Measurements from ENCODE around the gene COL20A1.

The COL20A1 gene

GRCh38 chr20:63261060-63261794, 31.8 kb upstream of the COL20A1 start:
- DNase-seq, result no peak

- no peak for DNase-seq
These were observed 31.0 kb upstream of the COL20A1 start for GRCh38 chr20:63261795-63262528.

- DNase-seq, result no peak
These were observed 30.1 kb upstream of the COL20A1 start for GRCh38 chr20:63262836-63263235.

- DNase-seq, result no peak
These were observed 29.0 kb upstream of the COL20A1 start for GRCh38 chr20:63264000-63264399.

GRCh38 chr20:63264519-63264918, 28.5 kb upstream of the COL20A1 start:
- DNase-seq, result no peak

GRCh38 chr20:63265891-63266515, 27.0 kb upstream of the COL20A1 start:
- DNase-seq, result no peak

- DNase-seq, result no peak
These were observed 25.3 kb upstream of the COL20A1 start for GRCh38 chr20:63267691-63268090.

- DNase-seq, result no peak
These were observed 24.7 kb upstream of the COL20A1 start for GRCh38 chr20:63268256-63268655.

GRCh38 chr20:63268671-63269439, 24.1 kb upstream of the COL20A1 start:
- no peak for DNase-seq

GRCh38 chr20:63269724-63270123, 23.3 kb upstream of the COL20A1 start:
- no peak for DNase-seq

- no peak for DNase-seq
These were observed 22.2 kb upstream of the COL20A1 start for GRCh38 chr20:63270606-63271325.

GRCh38 chr20:63272105-63273058, 20.6 kb upstream of the COL20A1 start, which contains the start of gene ARFGAP1:
Gene ARFGAP1 (plus strand): TSS chr20:63272813. CDS start chr20:63275581, 2,768 bp downstream.
- DNase-seq, result peak; percentile 91

- DNase-seq, result no peak
These were observed 19.9 kb upstream of the COL20A1 start for GRCh38 chr20:63273059-63273579.

- DNase-seq, result no peak
These were observed 19.2 kb upstream of the COL20A1 start for GRCh38 chr20:63273635-63274380.

GRCh38 chr20:63274381-63275228, 18.4 kb upstream of the COL20A1 start:
- DNase-seq, result no peak

GRCh38 chr20:63275825-63276224, 17.2 kb upstream of the COL20A1 start:
- DNase-seq, result no peak

GRCh38 chr20:63276956-63277355, 16.0 kb upstream of the COL20A1 start:
- DNase-seq, result no peak

- no peak for DNase-seq
These were observed 15.3 kb upstream of the COL20A1 start for GRCh38 chr20:63277466-63278272.
